H9 (cell line): ENCODE results near the gene HPD. TPM values are rescaled to one million over a fixed set of nuclear protein-coding genes. Genes with fewer than 3 reads are reported as not detected.

Experiments
- DNase-seq: peaks from one replicate; pipeline ENCODE4 v3.0.0-alpha.2; 2017
- H2AFZ ChIP-seq: one replicate; pipeline ENCODE4 v1.6.1; 2013; ENCODE audit warnings: mild to moderate bottlenecking, low read length, control low read depth, moderate library complexity
- H2AK5ac ChIP-seq: 2 replicates; pipeline ENCODE4 v1.6.1; 2013; ENCODE audit warnings: low read length, control low read depth, mixed read lengths; ENCODE audit not compliant: insufficient read length
- H2BK120ac ChIP-seq: one replicate; pipeline ENCODE4 v1.6.1; 2013; ENCODE audit warnings: low read depth, mild to moderate bottlenecking, low read length, control low read depth, inconsistent platforms; ENCODE audit not compliant: poor library complexity, severe bottlenecking
- H2BK12ac ChIP-seq: 2 replicates; pipeline ENCODE4 v1.6.1; 2013; ENCODE audit warnings: low read length, control low read depth, mixed read lengths, low read depth; ENCODE audit not compliant: insufficient read length
- H2BK15ac ChIP-seq: 2 replicates; pipeline ENCODE4 v1.6.1; 2013; ENCODE audit warnings: low read depth, low read length, control low read depth
- H2BK20ac ChIP-seq: one replicate; pipeline ENCODE4 v1.6.1; 2013; ENCODE audit warnings: low read depth, mild to moderate bottlenecking, low read length, control low read depth, inconsistent platforms; ENCODE audit not compliant: poor library complexity, severe bottlenecking
- H2BK5ac ChIP-seq: 2 replicates; pipeline ENCODE4 v1.6.1; 2013; ENCODE audit warnings: low read length, control low read depth, mixed read lengths; ENCODE audit not compliant: insufficient read length
- H3K14ac ChIP-seq: 2 replicates; pipeline ENCODE4 v1.6.1; 2013; ENCODE audit warnings: low read length, control low read depth; ENCODE audit not compliant: insufficient read depth
- H3K18ac ChIP-seq: 2 replicates; pipeline ENCODE4 v1.6.1; 2013; ENCODE audit warnings: low read depth, mild to moderate bottlenecking, mixed read lengths, low read length, control low read depth; ENCODE audit not compliant: insufficient read length
- H3K23ac ChIP-seq: 2 replicates; pipeline ENCODE4 v1.6.1; 2013; ENCODE audit warnings: low read length, control low read depth, mixed read lengths, low read depth; ENCODE audit not compliant: insufficient read length
- H3K23me2 ChIP-seq: 2 replicates; pipeline ENCODE4 v1.6.1; 2013; ENCODE audit warnings: low read depth, mild to moderate bottlenecking, mixed read lengths, low read length, control low read depth; ENCODE audit not compliant: insufficient read length, poor library complexity, severe bottlenecking
- H3K27ac ChIP-seq: 2 replicates; pipeline ENCODE4 v1.5.1; 2013; ENCODE audit warnings: low read length, control low read depth, mixed read lengths, low read depth; ENCODE audit not compliant: insufficient read length
- H3K27me3 ChIP-seq: 2 replicates; pipeline ENCODE4 v1.6.1; 2013; ENCODE audit warnings: low read length, control low read depth, inconsistent platforms; ENCODE audit not compliant: insufficient read depth
- H3K4ac ChIP-seq: 2 replicates; pipeline ENCODE4 v1.6.1; 2013; ENCODE audit warnings: low read depth, mild to moderate bottlenecking, control low read depth, inconsistent platforms, low read length, moderate library complexity
- H3K4me1 ChIP-seq: 2 replicates; pipeline ENCODE4 v1.6.1; 2013; ENCODE audit warnings: low read length, control low read depth, inconsistent platforms; ENCODE audit not compliant: insufficient read depth
- H3K4me2 ChIP-seq: 2 replicates; pipeline ENCODE4 v1.6.1; 2013; ENCODE audit warnings: low read length, control low read depth, mixed read lengths; ENCODE audit not compliant: insufficient read length, insufficient read depth
- H3K56ac ChIP-seq: 2 replicates; pipeline ENCODE4 v1.6.1; 2013; ENCODE audit warnings: low read depth, mild to moderate bottlenecking, mixed read lengths, low read length, control low read depth; ENCODE audit not compliant: insufficient read length
- H3K79me1 ChIP-seq: 2 replicates; pipeline ENCODE4 v1.6.1; 2013; ENCODE audit warnings: low read depth, mild to moderate bottlenecking, moderate library complexity, low read length, control low read depth, inconsistent platforms; ENCODE audit not compliant: insufficient read depth, poor library complexity, severe bottlenecking
- H3K79me2 ChIP-seq: 2 replicates; pipeline ENCODE4 v1.6.1; 2013; ENCODE audit warnings: low read length, control low read depth, inconsistent platforms; ENCODE audit not compliant: insufficient read depth
- H3K9ac ChIP-seq: 2 replicates; pipeline ENCODE4 v1.6.1; 2013; ENCODE audit warnings: low read length, control low read depth, mixed read lengths; ENCODE audit not compliant: insufficient read length; ENCODE audit errors: extremely low read depth
- H3K9me3 ChIP-seq: one replicate; pipeline ENCODE4 v1.6.1; 2013; ENCODE audit warnings: low read depth, low read length, inconsistent platforms; ENCODE audit not compliant: control insufficient read depth
- H3T11ph ChIP-seq: one replicate; pipeline ENCODE4 v1.6.1; 2013; ENCODE audit warnings: mild to moderate bottlenecking, low read length, control low read depth, inconsistent platforms
- H4K20me1 ChIP-seq: one replicate; pipeline ENCODE4 v1.6.1; 2013; ENCODE audit not compliant: control insufficient read depth, insufficient read length, insufficient read depth
- H4K5ac ChIP-seq: 2 replicates; pipeline ENCODE4 v1.6.1; 2013; ENCODE audit warnings: low read depth, mild to moderate bottlenecking, mixed read lengths, low read length, control low read depth; ENCODE audit not compliant: insufficient read length
- H4K8ac ChIP-seq: replicated peaks from 2 replicates; pipeline ENCODE4 v1.6.1; 2013; ENCODE audit warnings: low read length, control low read depth, mixed read lengths, low read depth; ENCODE audit not compliant: insufficient read length
- H4K91ac ChIP-seq: 2 replicates; pipeline ENCODE4 v1.6.1; 2013; ENCODE audit warnings: low read depth, mild to moderate bottlenecking, moderate library complexity, mixed read lengths, low read length, control low read depth; ENCODE audit not compliant: insufficient read length
- H3K27ac Mint-ChIP-seq, 3 experiments: 2 replicates in 2 of 3; 3 replicates in 1 of 3; pipeline ENCODE4 v1.8.0; 2020 to 2021; ENCODE audit warnings: mixed read lengths in 3 of 3, mild to moderate bottlenecking in 1 of 3, moderate library complexity in 1 of 3
- H3K27me3 Mint-ChIP-seq: 2 replicates; pipeline ENCODE4 v1.8.0; 2021; ENCODE audit warnings: low read depth, mild to moderate bottlenecking, moderate library complexity, mixed read lengths
- H3K36me3 Mint-ChIP-seq, 3 experiments: 2 replicates in 2 of 3; 3 replicates in 1 of 3; pipeline ENCODE4 v1.8.0; 2020 to 2021; ENCODE audit warnings: low read depth in 3 of 3, mixed read lengths in 3 of 3; ENCODE audit not compliant: insufficient read depth in 1 of 3
- H3K4me1 Mint-ChIP-seq, 2 experiments: 2 replicates each; pipeline ENCODE4 v1.8.0; 2020; ENCODE audit warnings: mixed read lengths in 2 of 2
- H3K4me3 Mint-ChIP-seq, 2 experiments: 2 replicates in 1 of 2; 3 replicates in 1 of 2; pipeline ENCODE4 v1.8.0; 2020 to 2021; ENCODE audit warnings: mild to moderate bottlenecking in 2 of 2, mixed read lengths in 2 of 2, moderate library complexity in 1 of 2
- H3K9me3 Mint-ChIP-seq, 2 experiments: 2 replicates in 1 of 2; 3 replicates in 1 of 2; pipeline ENCODE4 v1.8.0; 2020; ENCODE audit warnings: mild to moderate bottlenecking in 2 of 2, mixed read lengths in 2 of 2, moderate library complexity in 1 of 2
- WGBS: extraction: QIAGEN DNeasy Blood & Tissue Kit; methylation state at CpG from one replicate; pipeline ENCODE4 v1.1.7; 2013; ENCODE audit warnings: missing lambda C conversion rate, low lambda C conversion rate, mixed read lengths; ENCODE audit not compliant: insufficient read length; ENCODE audit errors: extremely low coverage; 5-methylcytosine and 5-hydroxymethylcytosine counted together
- total RNA-seq: library from RNA; stranded (reverse); gene quantifications from 2 replicates; pipeline ENCODE4 v1.2.1, GENCODE V29; 2021
- TF ChIP-seq, protein P1 (sequence below): fragments of 200-600 bp; sonication (generic); conservative IDR thresholded peaks from 3 replicates; pipeline ENCODE4 v1.8.0; 2021; ENCODE audit warnings: antibody characterized with exemption, mild to moderate bottlenecking

HPD gene
- total RNA-seq, 1 experiment from 2014 or later = not detected

DNA sequence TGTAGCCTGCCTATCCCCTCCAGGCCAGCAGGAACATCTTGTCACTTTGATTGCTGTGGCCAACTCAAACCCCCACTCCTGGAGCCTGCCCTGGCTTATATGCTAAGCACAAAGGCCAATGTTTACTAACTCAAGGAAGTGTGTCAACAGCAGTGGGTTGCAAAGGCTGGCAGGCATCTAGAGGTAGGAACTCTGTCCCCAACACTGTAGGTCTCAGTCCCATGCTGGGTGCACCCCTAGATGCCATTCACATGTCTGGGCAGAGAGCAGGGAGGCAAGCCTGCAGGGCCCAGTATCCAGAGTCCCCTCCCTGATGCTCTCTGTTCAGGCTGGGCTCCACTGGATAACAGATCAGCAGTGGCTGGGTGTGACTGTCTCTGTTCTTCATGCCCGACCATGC, 1.6 kb upstream of the HPD start:
- H3K4me2 ChIP-seq = no peak overlapping the region
- H4K20me1 ChIP-seq = no peaks in the 10 kb centered on the region
- no peak for DNase-seq
- no peaks in the 10 kb centered on the region for H3K9me3 Mint-ChIP-seq
- no peak overlapping the region for H2BK120ac ChIP-seq
- H3K23me2 ChIP-seq = no peaks in the 10 kb centered on the region
- H3K14ac ChIP-seq = no peak overlapping the region
- TF ChIP-seq, protein P1, sequence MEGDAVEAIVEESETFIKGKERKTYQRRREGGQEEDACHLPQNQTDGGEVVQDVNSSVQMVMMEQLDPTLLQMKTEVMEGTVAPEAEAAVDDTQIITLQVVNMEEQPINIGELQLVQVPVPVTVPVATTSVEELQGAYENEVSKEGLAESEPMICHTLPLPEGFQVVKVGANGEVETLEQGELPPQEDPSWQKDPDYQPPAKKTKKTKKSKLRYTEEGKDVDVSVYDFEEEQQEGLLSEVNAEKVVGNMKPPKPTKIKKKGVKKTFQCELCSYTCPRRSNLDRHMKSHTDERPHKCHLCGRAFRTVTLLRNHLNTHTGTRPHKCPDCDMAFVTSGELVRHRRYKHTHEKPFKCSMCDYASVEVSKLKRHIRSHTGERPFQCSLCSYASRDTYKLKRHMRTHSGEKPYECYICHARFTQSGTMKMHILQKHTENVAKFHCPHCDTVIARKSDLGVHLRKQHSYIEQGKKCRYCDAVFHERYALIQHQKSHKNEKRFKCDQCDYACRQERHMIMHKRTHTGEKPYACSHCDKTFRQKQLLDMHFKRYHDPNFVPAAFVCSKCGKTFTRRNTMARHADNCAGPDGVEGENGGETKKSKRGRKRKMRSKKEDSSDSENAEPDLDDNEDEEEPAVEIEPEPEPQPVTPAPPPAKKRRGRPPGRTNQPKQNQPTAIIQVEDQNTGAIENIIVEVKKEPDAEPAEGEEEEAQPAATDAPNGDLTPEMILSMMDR = no peak
- WGBS = no CpG with 5 or more reads among the region's 1 CpG
- no peak overlapping the region for H4K8ac ChIP-seq
- H3K9me3 ChIP-seq = no peaks in the 10 kb centered on the region
- H3K9ac ChIP-seq = no peak overlapping the region
- H3K18ac ChIP-seq = no peak overlapping the region
- no peak overlapping the region for H3K27ac ChIP-seq
- no peak overlapping the region for H2BK12ac ChIP-seq
- H4K5ac ChIP-seq = no peak overlapping the region
- H3K36me3 Mint-ChIP-seq = no peaks in the 10 kb centered on the region
- H2BK5ac ChIP-seq = no peak overlapping the region
- no peak overlapping the region for H3K23ac ChIP-seq
- no peak overlapping the region for H2AK5ac ChIP-seq
- H4K91ac ChIP-seq = no peak overlapping the region
- no peak overlapping the region for H3K4me3 Mint-ChIP-seq
- H2BK20ac ChIP-seq = no peak overlapping the region
- no peaks in the 10 kb centered on the region; the same call in 1 of the 2 replicates for H3K27me3 Mint-ChIP-seq
- H3K4me1 Mint-ChIP-seq = peaks cover 14 to 28% of the 10 kb centered on the region in 2 experiments
- H3T11ph ChIP-seq = no peak overlapping the region
- no peak overlapping the region for H3K27ac Mint-ChIP-seq
- peaks cover 4% of the 10 kb centered on the region; the same call in 1 of the 2 replicates for H3K4me1 ChIP-seq
- H3K79me1 ChIP-seq = no peaks in the 10 kb centered on the region
- no peak overlapping the region for H3K4ac ChIP-seq
- no peaks in the 10 kb centered on the region for H3K27me3 ChIP-seq
- H2BK15ac ChIP-seq = no peak overlapping the region
- no peak overlapping the region for H3K56ac ChIP-seq
- no peaks in the 10 kb centered on the region for H3K79me2 ChIP-seq
- H2AFZ ChIP-seq = no peak overlapping the region
